ENCODE data around the gene THADA.

GRCh38 chr2:43302961-43303494 lies 292.8 kb downstream of the THADA start:
- no peak for TF ChIP-seq ZNF274 (IDR thresholded peaks at IDR 0.05; ENCODE audit: low read length)
- TF ChIP-seq ZNF274 (tag by site-specific recombination; IDR thresholded peaks at IDR 0.05; ENCODE audit: borderline replicate concordance): no peak
- no peak for TF ChIP-seq SP2 (tag by site-specific recombination; IDR thresholded peaks at IDR 0.05)
- TF ChIP-seq REST (tag by site-specific recombination; IDR thresholded peaks at IDR 0.05): no peak

Data from HEK293 (cell line).